OCI-LY7 (cell line): ENCODE results near the gene PPFIA2. TPM values are rescaled to one million over a fixed set of nuclear protein-coding genes. Genes with fewer than 3 reads are reported as not detected.
"Not testable (repeated sequence)": the region's sequence is repeated elsewhere in the genome, so short reads cannot be mapped to it uniquely, and the experiment has no call there.

Source experiments
- BruUV-seq: library from RNA; stranded (reverse); fragments of 400-500 nt; replicated peaks from 2 replicates; lab custom pipeline; 2021; lab: Mats Ljungman, UMichigan
- CTCF ChIA-PET: fragments of 300-600 bp; sonication (Branson Sonifier 250); formaldehyde crosslinking; loops from one replicate; lab custom pipeline; 2022; ENCODE audit warnings: antibody characterized with exemption; ENCODE audit not compliant: unreplicated experiment; lab: Charles Lee
- POLR2A ChIA-PET: fragments of 300-600 bp; sonication (Branson Sonifier 250); formaldehyde crosslinking; loops from one replicate; lab custom pipeline; 2022; ENCODE audit warnings: antibody characterized with exemption; lab: Charles Lee
- DNase-seq: peaks from one replicate; pipeline ENCODE4 v3.0.0-alpha.2; 2015; ENCODE audit warnings: low spot score
- H2AFZ ChIP-seq: fragments of 200-600 bp; sonication (generic), shearing (Covaris generic); 2 replicates; pipeline ENCODE4 v1.6.1; 2014; ENCODE audit warnings: mild to moderate bottlenecking, antibody characterized with exemption, low read length, moderate library complexity
- H3K27ac ChIP-seq: fragments of 200-600 bp; sonication (generic); 2 replicates; pipeline ENCODE4 v1.5.1; 2014; ENCODE audit warnings: mixed run types, low read depth, mild to moderate bottlenecking, moderate library complexity, low read length, inconsistent platforms; ENCODE audit not compliant: poor library complexity, severe bottlenecking
- H3K36me3 ChIP-seq: fragments of 200-600 bp; sonication (generic); 2 replicates; pipeline ENCODE4 v1.6.1; 2014; ENCODE audit warnings: mild to moderate bottlenecking, antibody characterized with exemption, low read length, moderate library complexity, mixed read lengths; ENCODE audit not compliant: insufficient read depth
- H3K4me1 ChIP-seq: fragments of 200-600 bp; sonication (generic); 2 replicates; pipeline ENCODE4 v1.5.1; 2014; ENCODE audit warnings: mild to moderate bottlenecking, low read length; ENCODE audit not compliant: insufficient read depth, poor library complexity, severe bottlenecking
- H3K4me2 ChIP-seq: fragments of 200-600 bp; sonication (generic); 2 replicates; pipeline ENCODE4 v1.6.1; 2014; ENCODE audit warnings: mild to moderate bottlenecking, low read length
- H3K4me3 ChIP-seq: fragments of 200-600 bp; sonication (generic); 2 replicates; pipeline ENCODE4 v1.5.1; 2014; ENCODE audit warnings: mild to moderate bottlenecking, low read depth, low read length; ENCODE audit not compliant: poor library complexity, severe bottlenecking
- H3K79me2 ChIP-seq: fragments of 200-600 bp; sonication (generic); 2 replicates; pipeline ENCODE4 v1.6.1; 2016; ENCODE audit warnings: low read depth, mild to moderate bottlenecking, low read length, moderate library complexity, mixed read lengths; ENCODE audit not compliant: insufficient read depth
- H3K9me2 ChIP-seq: fragments of 200-600 bp; sonication (generic); 2 replicates; pipeline ENCODE4 v1.6.1; 2016; ENCODE audit warnings: mild to moderate bottlenecking, low read length, mixed read lengths; ENCODE audit not compliant: insufficient read depth
- H3K9me3 ChIP-seq: fragments of 200-600 bp; sonication (generic); 2 replicates; pipeline ENCODE4 v1.6.1; 2014; ENCODE audit warnings: mild to moderate bottlenecking, mixed run types, low read length, mixed read lengths
- H4K20me1 ChIP-seq: fragments of 200-600 bp; sonication (generic); 2 replicates; pipeline ENCODE4 v1.6.1; 2014; ENCODE audit warnings: mild to moderate bottlenecking, antibody characterized with exemption, low read length, moderate library complexity, mixed read lengths; ENCODE audit not compliant: insufficient read depth
- CTCF ChIP-seq: fragments of 200-600 bp; sonication (generic); conservative IDR thresholded peaks from 2 replicates; pipeline ENCODE4 v1.5.1; 2014; ENCODE audit warnings: mild to moderate bottlenecking, antibody characterized with exemption, low read length, moderate library complexity, mixed read lengths
- EZH2phosphoT487 ChIP-seq: fragments of 200-600 bp; sonication (generic); IDR thresholded peaks from 2 replicates; pipeline ENCODE4 v1.6.1; 2018; ENCODE audit warnings: low read depth, borderline replicate concordance, mild to moderate bottlenecking, mixed run types, antibody characterized with exemption, low read length, moderate library complexity, mixed read lengths
- intact Hi-C: fragments of 100-400 bp; cut with micrococcal nuclease; formaldehyde crosslinking; loops from one replicate; pipeline ENCODE4 v1.10.0; 2022; ENCODE audit not compliant: unreplicated experiment
- total RNA-seq, 2 experiments: library from RNA; depleted of rRNA in 1 of 2; stranded (reverse); fragments of >200 nt in 1 of 2; shearing (Covaris generic) in 1 of 2; gene quantifications; 2 replicates each; pipeline ENCODE4 v1.2.3, GENCODE V29; 2014 to 2022

PPFIA2 gene
- total RNA-seq, 2 experiments from 2014 or later: not detected

GRCh38 chr12:81597928-81598604 is 161.1 kb downstream of the PPFIA2 start:
- no peak overlapping the region for H3K4me2 ChIP-seq
- H3K36me3 ChIP-seq: no peaks in the 10 kb centered on the region
- intact Hi-C loops: no loop called here
- TF ChIP-seq CTCF (no peak), EZH2phosphoT487 (no peak)
- ChIA-PET POLR2A (interaction anchor here (0.6 kb wide), 2 partner anchors 121 to 1656 kb away, joined by 3 read pairs; no protein-coding TSS in a partner anchor), CTCF (no interaction called here)
- H3K4me1 ChIP-seq: no peaks in the 10 kb centered on the region
- H2AFZ ChIP-seq: no peak overlapping the region
- H3K9me2 ChIP-seq: no peaks in the 10 kb centered on the region
- no peak overlapping the region for H3K27ac ChIP-seq
- H3K4me3 ChIP-seq: no peak overlapping the region
- H3K9me3 ChIP-seq: no peaks in the 10 kb centered on the region
- BruUV-seq: no TSS peak
- DNase-seq: no peak
- H4K20me1 ChIP-seq: no peaks in the 10 kb centered on the region
- no peaks in the 10 kb centered on the region for H3K79me2 ChIP-seq

GRCh38 chr12:81596558-81596957 is 162.6 kb downstream of the PPFIA2 start:
- DNase-seq: no peak
- H3K9me3 ChIP-seq: no peaks in the 10 kb centered on the region
- no peak overlapping the region for H3K27ac ChIP-seq
- no peaks in the 10 kb centered on the region for H3K79me2 ChIP-seq
- H3K9me2 ChIP-seq: no peaks in the 10 kb centered on the region
- no peaks in the 10 kb centered on the region for H4K20me1 ChIP-seq
- ChIA-PET POLR2A (no interaction called here), CTCF (no interaction called here)
- H2AFZ ChIP-seq: no peak overlapping the region
- TF ChIP-seq EZH2phosphoT487 (no peak), CTCF (no peak)
- intact Hi-C loops: no loop called here
- no peaks in the 10 kb centered on the region for H3K36me3 ChIP-seq
- no peaks in the 10 kb centered on the region for H3K4me1 ChIP-seq
- H3K4me3 ChIP-seq: no peak overlapping the region
- no peak overlapping the region for H3K4me2 ChIP-seq
- no TSS peak for BruUV-seq

GRCh38 chr12:81591256-81591655 is 167.9 kb downstream of the PPFIA2 start:
- no TSS peak for BruUV-seq
- H3K4me3 ChIP-seq: no peak overlapping the region
- CTCF ChIA-PET: no interaction called here

GRCh38 chr12:81590703-81591102 is 168.4 kb downstream of the PPFIA2 start:
- H3K9me2 ChIP-seq, CTCF ChIA-PET, BruUV-seq, H2AFZ ChIP-seq, H3K4me2 ChIP-seq, DNase-seq, H3K36me3 ChIP-seq, intact Hi-C loops, H3K4me3 ChIP-seq, H3K27ac ChIP-seq, H3K79me2 ChIP-seq, H3K4me1 ChIP-seq, H4K20me1 ChIP-seq, POLR2A ChIA-PET, H3K9me3 ChIP-seq: not testable (repeated sequence)

More at GRCh38 chr12:81591256-81591655, 167.9 kb downstream of the PPFIA2 start:
- no peaks in the 10 kb centered on the region for H3K79me2 ChIP-seq
- H3K4me2 ChIP-seq: no peak overlapping the region
- no peaks in the 10 kb centered on the region for H3K36me3 ChIP-seq
- no peak overlapping the region for H3K27ac ChIP-seq
- intact Hi-C loops: no loop called here
- no peaks in the 10 kb centered on the region for H3K9me3 ChIP-seq
- no peaks in the 10 kb centered on the region for H4K20me1 ChIP-seq
- no peaks in the 10 kb centered on the region for H3K9me2 ChIP-seq
- POLR2A ChIA-PET: no interaction called here
- no peak for DNase-seq
- no peak for TF ChIP-seq CTCF
- TF ChIP-seq EZH2phosphoT487: no peak
- H3K4me1 ChIP-seq: no peaks in the 10 kb centered on the region
- no peak overlapping the region for H2AFZ ChIP-seq
